Left renal cortex interstitium (tissue), 4 donors: Measurements from ENCODE around the gene BMPR1B. TPM values are rescaled to one million over a fixed set of nuclear protein-coding genes. Genes with fewer than 3 reads are reported as not detected.

Source experiments
- DNase-seq, 4 donors: peaks; one replicate each; pipeline ENCODE4 v3.0.0-alpha.2; 2013; ENCODE audit warnings: low read depth in 4 of 4, low spot score in 2 of 4, missing footprints in 1 of 4
- polyA plus RNA-seq, 4 donors: library from polyadenylated mRNA; unstranded; fragments of 120-200 nt; gene quantifications; one replicate each; pipeline ENCODE4 v1.2.1, GENCODE V29; 2013; ENCODE audit not compliant: insufficient read length in 4 of 4

The BMPR1B gene
- polyA plus RNA-seq, 4 donors, result 20.4 to 27.2 (median 23.7) TPM

DNA sequence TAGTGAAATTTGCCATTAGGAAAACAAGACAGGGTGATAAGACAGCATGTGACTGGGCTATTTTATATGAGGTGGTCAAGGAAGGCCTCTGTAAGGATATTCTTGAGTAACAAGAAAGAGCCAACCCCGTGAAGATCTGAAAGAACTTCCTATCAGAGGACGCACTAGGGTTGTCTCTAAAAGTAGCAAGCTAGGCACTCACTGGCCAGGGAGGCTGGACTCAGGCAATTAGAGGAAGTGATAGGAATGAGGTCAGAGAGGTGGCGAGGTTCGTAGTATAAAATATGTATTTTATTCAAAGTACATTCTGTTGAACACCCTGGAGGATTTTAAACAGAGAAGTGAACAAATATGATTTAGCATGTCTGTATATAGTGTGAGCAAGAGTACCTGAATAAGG is 4.6 kb downstream of the BMPR1B start:
- DNase-seq, result no peak

DNA sequence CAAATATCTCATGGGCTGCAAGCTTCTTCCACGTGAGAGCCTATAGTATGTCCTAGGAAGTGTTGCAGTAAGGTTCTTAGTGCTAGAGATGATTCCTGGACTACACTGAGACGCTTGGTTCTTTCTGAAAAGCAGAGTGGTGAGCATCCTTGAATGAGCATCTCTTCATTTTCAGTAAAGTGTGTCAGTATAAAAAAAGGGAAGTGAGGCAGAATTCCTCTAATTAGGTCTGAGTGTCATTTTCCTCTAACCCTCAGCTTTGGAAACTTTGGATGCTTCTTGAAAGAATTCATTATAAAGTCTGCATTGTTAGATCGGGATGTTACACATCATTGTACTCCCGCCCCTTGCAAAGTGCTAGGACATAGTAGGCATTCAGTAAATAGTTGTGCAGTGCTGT is 5.2 kb downstream of the BMPR1B start:
- no peak for DNase-seq

- DNase-seq, result no peak
Observed at GRCh38 chr4:94763500-94763899, 5.7 kb downstream of the BMPR1B start.

DNA sequence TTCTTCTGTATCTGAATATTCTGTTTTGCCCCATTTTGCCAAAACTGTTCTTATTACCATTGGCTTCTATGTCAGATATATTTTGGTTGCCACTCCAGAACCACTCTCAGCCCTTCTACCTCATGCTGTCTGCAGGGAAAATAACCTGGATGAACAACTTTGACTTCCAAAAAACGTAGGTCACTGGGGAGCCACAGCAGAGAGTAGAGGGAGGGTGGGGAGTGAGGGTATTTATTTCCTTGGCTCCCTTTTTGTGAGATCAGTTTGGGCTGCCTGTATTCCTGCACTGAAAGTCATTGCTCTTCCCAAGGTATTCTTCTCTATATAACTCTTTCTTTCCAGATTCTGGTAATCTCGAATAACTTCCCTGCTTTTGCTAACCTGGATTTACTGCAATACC is 6.3 kb downstream of the BMPR1B start:
- DNase-seq, result no peak

- DNase-seq, result no peak
Observed at GRCh38 chr4:94765174-94765573, 7.4 kb downstream of the BMPR1B start.

DNA sequence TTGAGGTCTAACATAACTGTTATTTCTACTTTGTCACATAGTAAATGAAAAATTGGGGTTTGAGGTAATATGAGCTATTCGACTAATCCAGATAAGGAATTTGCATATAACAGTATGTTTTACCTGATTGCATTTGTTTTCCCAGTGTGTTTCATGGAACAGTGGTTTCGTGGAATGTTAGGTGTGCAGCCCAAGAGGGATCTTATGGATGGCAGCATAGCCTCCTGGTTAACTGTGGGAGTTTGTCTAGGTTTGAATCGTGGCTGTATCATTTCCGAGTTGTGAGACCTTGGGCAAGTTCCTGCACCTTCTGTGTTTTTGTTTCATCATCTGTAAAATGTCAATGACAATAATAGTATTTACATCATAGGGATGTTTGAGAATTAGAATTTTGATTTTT is 7.9 kb downstream of the BMPR1B start:
- DNase-seq, result no peak

DNA sequence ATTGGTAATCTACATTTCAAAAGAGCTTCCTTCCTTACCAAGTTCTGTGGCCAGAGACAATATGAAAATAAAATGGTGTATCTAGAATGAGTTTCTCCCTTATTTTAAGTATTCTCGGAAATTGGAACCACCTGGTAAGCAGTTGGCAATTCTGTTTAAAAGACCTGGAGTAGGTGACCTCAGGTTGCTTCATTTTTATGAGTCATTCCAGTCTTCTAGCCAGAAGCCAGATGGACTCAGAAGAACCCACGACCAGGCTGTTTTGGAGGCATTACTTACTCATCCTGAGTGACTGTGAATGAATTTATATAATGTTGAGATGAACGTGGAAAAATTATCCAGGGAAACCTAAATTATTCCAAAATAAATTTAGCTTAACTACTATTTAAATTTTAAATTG is 9.1 kb downstream of the BMPR1B start:
- no peak for DNase-seq

DNA sequence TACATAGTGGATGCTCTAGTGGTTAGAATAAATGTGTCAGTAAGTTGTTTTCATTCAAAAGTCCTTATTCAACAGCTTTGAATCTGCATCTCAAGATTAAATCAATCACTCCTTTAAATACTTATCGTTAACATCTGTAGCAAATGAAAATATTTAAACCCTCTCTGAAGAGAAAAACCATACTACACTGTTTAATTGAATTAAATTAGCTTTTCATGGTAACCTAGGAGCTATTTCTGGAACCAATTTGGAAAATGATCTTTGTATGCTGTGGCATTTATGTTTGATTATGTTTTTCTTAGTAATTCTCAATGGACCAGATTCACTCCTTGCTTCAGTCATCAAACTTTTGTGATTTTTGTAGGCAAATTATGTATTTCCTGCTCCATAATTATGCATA is 9.7 kb downstream of the BMPR1B start:
- no peak for DNase-seq

DNA sequence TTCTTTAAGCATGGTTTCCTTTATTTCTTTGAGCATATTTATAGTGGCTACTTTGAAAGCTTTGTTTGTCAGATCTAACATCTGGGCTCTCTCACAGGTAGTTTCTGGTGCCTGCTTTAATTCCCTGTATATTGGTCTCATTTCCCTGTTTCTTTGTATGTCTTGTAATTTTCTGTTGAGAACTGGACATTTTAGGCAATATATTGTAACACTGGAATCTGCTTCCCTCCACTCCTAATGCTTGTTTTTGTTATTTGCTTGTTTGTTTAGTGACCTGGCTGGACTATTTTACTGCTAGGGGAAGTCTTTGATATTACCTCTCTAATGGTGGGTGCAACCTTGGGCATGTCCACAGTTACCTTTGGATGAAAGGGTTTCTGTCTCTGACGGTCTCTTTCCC is 25.0 kb downstream of the BMPR1B start:
- DNase-seq, result no peak

DNA sequence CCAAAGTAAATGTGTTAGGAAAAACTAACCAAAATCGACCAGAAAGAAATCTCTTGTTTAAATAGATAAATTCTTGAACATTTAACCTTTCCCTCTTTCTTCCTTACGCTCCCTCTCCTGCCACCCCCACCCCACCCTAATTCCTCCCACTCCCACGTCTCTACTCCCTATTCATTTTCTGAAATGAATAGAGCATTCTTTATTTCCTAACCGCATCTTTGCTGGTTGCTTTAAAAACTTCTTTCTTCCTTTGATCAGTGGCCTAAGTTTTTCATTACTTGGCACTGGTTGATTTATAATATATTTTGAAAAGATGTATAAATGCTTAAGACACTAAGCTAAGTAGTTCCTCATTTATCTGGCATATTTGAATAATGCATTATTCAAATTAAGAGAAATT is 33.9 kb downstream of the BMPR1B start:
- DNase-seq, result no peak

- no peak for DNase-seq
Observed at GRCh38 chr4:94798808-94799207, 41.1 kb downstream of the BMPR1B start.

GRCh38 chr4:94801016-94801415 is 43.3 kb downstream of the BMPR1B start:
- DNase-seq, result no peak

DNA sequence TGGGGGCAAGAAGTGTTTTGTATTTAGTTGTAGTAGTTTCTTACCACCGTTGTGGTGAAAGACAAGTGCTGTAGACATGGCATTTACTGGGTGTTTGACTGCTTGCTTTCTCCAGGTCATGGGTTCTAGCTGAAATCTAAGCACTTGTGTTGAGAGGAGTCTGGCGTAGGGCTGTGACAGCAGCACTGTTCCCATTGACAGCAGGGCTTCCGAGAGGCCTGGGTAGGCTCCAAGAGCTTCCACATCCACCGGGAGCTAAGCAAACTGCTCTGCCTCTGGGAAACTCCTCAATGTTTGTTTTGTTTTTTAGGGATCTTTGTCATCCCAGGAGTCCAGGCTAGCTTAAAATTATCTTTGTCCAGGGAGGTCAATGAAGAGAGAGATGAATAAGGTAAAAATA is 44.3 kb downstream of the BMPR1B start:
- DNase-seq, result no peak

- DNase-seq, result no peak
Observed at GRCh38 chr4:94803181-94803580, 45.4 kb downstream of the BMPR1B start.

GRCh38 chr4:94804650-94805049 is 46.9 kb downstream of the BMPR1B start:
- no peak for DNase-seq

GRCh38 chr4:94806376-94806775 is 48.6 kb downstream of the BMPR1B start:
- no peak for DNase-seq

DNA sequence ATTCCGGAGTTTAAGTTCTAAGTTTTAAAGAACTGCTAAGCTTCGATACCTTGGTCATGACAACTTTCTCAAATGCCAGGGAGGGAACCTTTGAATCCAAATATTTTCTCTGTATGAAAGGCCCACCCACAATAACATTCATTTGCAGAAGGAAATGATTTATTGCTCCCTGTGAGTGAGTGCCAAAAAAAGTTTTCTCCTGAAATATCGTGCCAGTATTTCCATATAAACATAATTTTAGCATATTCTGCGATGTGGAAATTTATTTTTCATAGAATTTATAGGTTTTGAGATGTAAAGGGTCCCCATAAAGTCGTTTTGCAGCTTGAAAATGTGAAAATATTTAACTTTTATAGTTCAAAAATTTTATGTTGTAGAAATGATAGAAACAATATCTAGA is 53.9 kb downstream of the BMPR1B start:
- no peak for DNase-seq

GRCh38 chr4:94813221-94813620 is 55.5 kb downstream of the BMPR1B start:
- DNase-seq, result no peak

DNA sequence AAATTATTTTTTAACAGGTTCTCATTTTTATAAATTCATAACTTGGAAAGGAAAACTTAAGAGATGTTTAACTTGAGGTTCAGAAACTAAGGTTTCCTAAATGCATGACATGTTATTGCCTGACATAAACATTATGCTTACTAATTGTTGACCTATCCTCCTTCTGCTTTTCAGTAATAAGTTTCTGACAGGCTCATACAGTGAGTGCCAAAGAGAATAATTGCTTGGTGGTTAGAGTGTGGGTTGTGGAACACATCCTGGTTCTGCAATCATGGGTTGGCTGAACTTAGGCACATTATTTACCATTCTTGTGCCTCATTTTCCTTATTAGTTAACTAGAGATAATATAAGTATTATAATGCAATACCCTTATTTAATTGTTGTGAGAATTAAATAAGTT is 56.5 kb downstream of the BMPR1B start:
- no peak for DNase-seq

DNA sequence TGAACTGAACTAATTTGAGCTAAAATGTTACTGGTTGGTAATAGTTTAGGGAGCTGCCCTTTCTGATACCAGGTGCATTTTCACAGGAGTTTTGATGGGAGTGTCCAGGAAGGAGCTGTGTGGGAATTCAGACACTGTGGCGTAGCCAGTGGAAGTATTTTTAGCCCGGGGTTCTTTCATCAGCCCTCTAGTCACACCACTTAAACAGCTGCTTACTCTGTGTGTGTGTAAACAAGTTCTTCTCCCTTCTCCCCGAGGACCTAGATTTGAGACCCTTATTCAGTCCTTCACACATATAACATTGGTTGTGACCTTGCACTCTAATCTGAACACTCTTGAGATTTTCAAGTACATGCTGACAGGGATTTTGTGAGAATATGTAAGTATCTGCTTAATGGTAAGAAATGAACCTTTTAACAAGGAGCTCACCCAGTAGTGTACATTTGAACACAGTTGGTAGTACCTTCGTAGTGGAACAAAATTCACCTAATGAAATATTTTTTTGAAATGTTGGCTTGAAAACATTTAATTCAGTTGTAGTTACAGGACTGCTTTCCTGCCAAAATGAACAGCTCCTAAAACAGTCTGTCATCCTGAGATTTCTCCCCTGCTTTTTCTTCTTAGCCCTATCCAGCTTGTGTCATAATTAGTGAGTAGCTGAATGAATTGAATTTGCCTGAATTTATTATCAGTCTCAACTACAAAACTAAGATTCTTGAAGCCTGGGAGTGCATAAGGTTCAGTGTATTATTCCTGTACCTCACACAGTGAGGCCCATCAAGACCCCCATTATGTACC is 61.8 kb downstream of the BMPR1B start:
- no peak for DNase-seq

DNA sequence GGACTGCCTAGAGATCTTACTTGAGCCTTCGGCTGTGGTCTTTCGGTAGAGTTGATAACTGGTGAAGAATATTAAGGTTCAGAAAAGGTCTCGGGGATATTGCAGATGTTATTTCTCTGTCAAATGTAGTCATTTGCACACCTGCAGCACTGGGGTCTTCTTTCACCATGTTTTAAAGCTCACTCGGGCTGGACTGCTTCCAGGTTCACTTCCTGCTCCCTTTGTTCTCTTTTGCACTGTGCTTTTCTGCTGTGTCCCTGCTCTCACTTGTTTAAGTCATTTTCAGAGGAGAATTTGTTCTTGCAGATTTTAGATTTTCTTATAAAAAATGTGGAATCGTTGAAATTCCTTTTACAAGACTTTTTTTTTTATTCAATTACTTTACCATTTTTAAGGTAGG is 68.5 kb downstream of the BMPR1B start:
- no peak for DNase-seq

DNA sequence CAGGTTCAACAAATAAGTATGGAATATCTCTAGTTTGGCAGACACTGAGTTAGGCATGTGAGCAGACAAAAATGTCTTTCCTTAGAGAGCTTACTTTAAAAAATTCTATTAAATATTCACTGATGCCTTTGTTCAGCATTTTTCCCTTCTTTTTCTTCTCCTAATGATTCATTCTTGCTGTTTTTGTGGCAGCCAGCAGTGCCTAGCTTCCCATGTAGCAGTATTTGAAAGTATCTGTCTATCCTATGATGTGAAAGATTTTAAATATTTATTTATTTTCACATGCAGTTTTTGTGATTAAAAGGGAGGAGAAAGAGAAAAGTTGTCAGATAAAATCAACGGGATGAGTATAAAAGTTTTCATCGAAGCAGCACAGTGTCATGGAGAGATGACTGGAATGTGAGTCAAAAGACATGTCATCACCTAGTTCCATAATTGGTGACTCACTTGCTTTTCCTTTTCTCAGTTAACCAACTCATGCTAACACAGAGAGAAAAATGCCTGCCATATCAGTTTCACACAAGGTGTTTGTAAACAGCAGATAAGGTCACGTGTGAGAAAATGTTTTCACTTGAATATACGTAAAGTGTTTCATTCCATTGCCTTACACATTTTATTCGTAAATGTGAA is 69.8 kb downstream of the BMPR1B start:
- DNase-seq, result no peak

DNA sequence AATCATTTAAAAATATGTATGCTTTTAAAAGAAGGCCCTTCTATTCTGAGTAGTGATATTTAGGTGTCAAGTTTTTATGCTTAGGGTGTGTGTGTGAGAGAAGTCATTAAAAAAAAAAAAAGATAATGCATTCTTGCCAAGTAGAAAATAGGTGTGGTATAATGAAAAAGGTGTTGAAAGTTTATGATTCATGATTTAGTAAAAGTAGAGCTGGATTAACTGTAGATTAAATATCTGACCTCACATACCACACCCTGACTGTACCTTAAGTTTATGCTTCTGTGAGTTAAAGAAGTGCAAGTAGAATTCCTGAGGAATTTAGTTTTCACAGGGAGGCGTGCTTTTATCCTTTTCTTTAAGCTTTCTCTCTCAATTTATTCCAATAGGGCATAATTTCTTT is 71.1 kb downstream of the BMPR1B start:
- no peak for DNase-seq
